Tibial nerve (tissue), 4 donors: ENCODE data around the gene TUSC2.

Source experiments
- EP300 ChIP-seq, 2 donors: sonication (generic); formaldehyde crosslinking; IDR thresholded peaks; one replicate each; pipeline ENCODE4 v1.6.1; 2017; ENCODE audit warnings: antibody characterized with exemption in 2 of 2, mild to moderate bottlenecking in 1 of 2
- POLR2A ChIP-seq, 2 donors: fragments of 450-650 bp; IDR thresholded peaks; one replicate each; pipeline ENCODE4 v1.6.1; 2017; ENCODE audit warnings: antibody characterized with exemption in 2 of 2, mild to moderate bottlenecking in 2 of 2, moderate library complexity in 2 of 2
- TF ChIP-seq, protein P1 (sequence below), 5 experiments: fragments of 200-600 bp in 3 of 5; fragments of 450-650 bp in 2 of 5; sonication (generic) in 3 of 5; IDR thresholded peaks; one replicate each; pipeline ENCODE4 v1.5.1; 2016 to 2019; ENCODE audit warnings: antibody characterized with exemption in 5 of 5, mild to moderate bottlenecking in 3 of 5, moderate library complexity in 2 of 5

DNA sequence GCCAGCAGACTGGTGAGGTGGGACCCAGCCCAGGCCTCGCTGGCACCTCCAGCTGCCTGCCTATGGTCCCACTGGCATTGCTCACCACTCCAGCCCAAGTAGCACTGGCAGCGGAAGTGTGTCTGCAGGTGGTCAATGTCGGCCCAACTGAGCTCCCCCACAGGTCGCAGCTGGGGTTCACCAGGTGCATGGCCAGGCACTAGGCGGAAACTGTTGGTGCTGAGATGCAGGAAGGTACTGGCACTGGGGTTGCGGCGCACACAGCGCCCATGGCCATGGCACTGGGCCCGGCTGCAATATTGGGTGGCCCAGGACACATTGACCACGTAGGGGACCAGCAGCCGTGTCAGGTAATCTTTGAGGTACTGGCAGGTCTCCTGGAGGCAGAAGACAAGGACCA, 9.9 kb downstream of the TUSC2 start:
- TF ChIP-seq, protein P1, sequence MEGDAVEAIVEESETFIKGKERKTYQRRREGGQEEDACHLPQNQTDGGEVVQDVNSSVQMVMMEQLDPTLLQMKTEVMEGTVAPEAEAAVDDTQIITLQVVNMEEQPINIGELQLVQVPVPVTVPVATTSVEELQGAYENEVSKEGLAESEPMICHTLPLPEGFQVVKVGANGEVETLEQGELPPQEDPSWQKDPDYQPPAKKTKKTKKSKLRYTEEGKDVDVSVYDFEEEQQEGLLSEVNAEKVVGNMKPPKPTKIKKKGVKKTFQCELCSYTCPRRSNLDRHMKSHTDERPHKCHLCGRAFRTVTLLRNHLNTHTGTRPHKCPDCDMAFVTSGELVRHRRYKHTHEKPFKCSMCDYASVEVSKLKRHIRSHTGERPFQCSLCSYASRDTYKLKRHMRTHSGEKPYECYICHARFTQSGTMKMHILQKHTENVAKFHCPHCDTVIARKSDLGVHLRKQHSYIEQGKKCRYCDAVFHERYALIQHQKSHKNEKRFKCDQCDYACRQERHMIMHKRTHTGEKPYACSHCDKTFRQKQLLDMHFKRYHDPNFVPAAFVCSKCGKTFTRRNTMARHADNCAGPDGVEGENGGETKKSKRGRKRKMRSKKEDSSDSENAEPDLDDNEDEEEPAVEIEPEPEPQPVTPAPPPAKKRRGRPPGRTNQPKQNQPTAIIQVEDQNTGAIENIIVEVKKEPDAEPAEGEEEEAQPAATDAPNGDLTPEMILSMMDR (IDR thresholded peaks at IDR 0.05): no peak
- TF ChIP-seq POLR2A (IDR thresholded peaks at IDR 0.05) (no peak), EP300 (IDR thresholded peaks at IDR 0.05) (no peak)
